ENCODE data around the gene OR14J1. TPM values are rescaled to one million over a fixed set of nuclear protein-coding genes. Genes with fewer than 3 reads are reported as not detected.
"Not testable (repeated sequence)": the region's sequence is repeated elsewhere in the genome, so short reads cannot be mapped to it uniquely, and the experiment has no call there.

OR14J1 gene
- total RNA-seq, 4 donors from 2014 or later, result not detected

GRCh38 chr6:29332676-29333075 is 31.2 kb downstream of the OR14J1 start:
- TF ChIP-seq POLR2A (IDR thresholded peaks at IDR 0.05) (no peak), EP300 (IDR thresholded peaks at IDR 0.05) (no peak), CTCF (IDR thresholded peaks at IDR 0.05) (no peak)
- H3K4me3 ChIP-seq, result no peak overlapping the region
- peaks cover 0 to 2% of the 10 kb centered on the region in 2 donors for H3K27me3 ChIP-seq
- H3K36me3 ChIP-seq, result no peaks in the 10 kb centered on the region
- no peak for DNase-seq (ENCODE audit: low spot score in 2 of 2)
- no peak overlapping the region for H3K27ac ChIP-seq
- no peaks in the 10 kb centered on the region for H3K4me1 ChIP-seq
- no peaks in the 10 kb centered on the region for H3K9me3 ChIP-seq

- Histone ChIP-seq H3K27ac (no peak overlapping the region), H3K9me3 (no peaks in the 10 kb centered on the region), H3K4me3 (no peak overlapping the region), H3K27me3 (peaks cover 0 to 2% of the 10 kb centered on the region in 2 donors), H3K4me1 (no peaks in the 10 kb centered on the region), H3K36me3 (no peaks in the 10 kb centered on the region)
- DNase-seq (ENCODE audit: low spot score in 2 of 2), result no peak
- 81 to 85% methylated on average over 2 of the region's 2 CpGs for whole genome bisulfite sequencing, 2 donors
- TF ChIP-seq POLR2A (IDR thresholded peaks at IDR 0.05), result no peak
These were observed 34.8 kb downstream of the OR14J1 start for GRCh38 chr6:29336269-29336668.

GRCh38 chr6:29345380-29345779 is 43.9 kb downstream of the OR14J1 start:
- Histone ChIP-seq H3K36me3 (no peaks in the 10 kb centered on the region), H3K9me3 (peaks cover 0 to 14% (median 0%) of the 10 kb centered on the region in 4 donors), H3K27me3 (no peaks in the 10 kb centered on the region), H3K4me3 (no peak overlapping the region), H3K4me1 (no peaks in the 10 kb centered on the region), H3K27ac (no peak overlapping the region)
- WGBS, 2 donors, result 80 to 82% methylated on average over 3 of the region's 3 CpGs
- TF ChIP-seq EP300 (IDR thresholded peaks at IDR 0.05) (no peak), POLR2A (IDR thresholded peaks at IDR 0.05) (no peak), CTCF (IDR thresholded peaks at IDR 0.05) (no peak)
- DNase-seq (ENCODE audit: low spot score in 2 of 2), result no peak

GRCh38 chr6:29349348-29349747 is 47.8 kb downstream of the OR14J1 start:
- WGBS, 2 donors, result 94 to 96% methylated on average over 3 of the region's 3 CpGs

GRCh38 chr6:29354980-29355379 is 53.5 kb downstream of the OR14J1 start:
- no peaks in the 10 kb centered on the region for H3K36me3 ChIP-seq
- H3K4me1 ChIP-seq, result no peaks in the 10 kb centered on the region
- no peak for DNase-seq (ENCODE audit: low spot score in 2 of 2)
- TF ChIP-seq CTCF (IDR thresholded peaks at IDR 0.05) (no peak), EP300 (IDR thresholded peaks at IDR 0.05) (no peak), POLR2A (IDR thresholded peaks at IDR 0.05) (no peak)
- no peak overlapping the region for H3K4me3 ChIP-seq
- no peak overlapping the region for H3K27ac ChIP-seq
- peaks cover 0 to 17% (median 0%) of the 10 kb centered on the region in 4 donors for H3K9me3 ChIP-seq
- no peaks in the 10 kb centered on the region for H3K27me3 ChIP-seq

More at GRCh38 chr6:29349348-29349747, 47.8 kb downstream of the OR14J1 start:
- H3K4me3 ChIP-seq; H3K27ac ChIP-seq; H3K36me3 ChIP-seq; H3K27me3 ChIP-seq; DNase-seq (ENCODE audit: low spot score in 2 of 2); H3K4me1 ChIP-seq: not testable (repeated sequence)
- H3K9me3 ChIP-seq, result peaks cover 0 to 28% (median 0%) of the 10 kb centered on the region in 4 donors

- DNase-seq (ENCODE audit: low spot score in 2 of 2), result no peak
- Histone ChIP-seq H3K4me3 (no peak overlapping the region), H3K4me1 (no peaks in the 10 kb centered on the region), H3K27ac (no peak overlapping the region), H3K36me3 (no peaks in the 10 kb centered on the region), H3K27me3 (no peaks in the 10 kb centered on the region), H3K9me3 (peaks cover 0 to 12% (median 0%) of the 10 kb centered on the region in 4 donors)
- no peak for TF ChIP-seq CTCF (IDR thresholded peaks at IDR 0.05)
- no peak for TF ChIP-seq EP300 (IDR thresholded peaks at IDR 0.05)
- no peak for TF ChIP-seq POLR2A (IDR thresholded peaks at IDR 0.05)
- whole genome bisulfite sequencing, 2 donors, result 65 to 70% methylated on average over 1 of the region's 1 CpG
These were observed 54.1 kb downstream of the OR14J1 start for GRCh38 chr6:29355603-29356002.

Other genes with a start within 250 kb of the OR14J1 start
- not detected for gene OR2B3, start 214.4 kb upstream of the OR14J1 start, total RNA-seq
- not detected for gene OR2J1, start 202.2 kb upstream of the OR14J1 start, total RNA-seq
- gene OR2J3, start 193.6 kb upstream of the OR14J1 start, total RNA-seq, result not detected
- not detected for gene OR2J2, start 130.8 kb upstream of the OR14J1 start, total RNA-seq
- not detected for gene OR5V1, start 67.2 kb downstream of the OR14J1 start, total RNA-seq
- not detected for gene OR12D3, start 73.6 kb downstream of the OR14J1 start, total RNA-seq
- gene OR12D2, start 93.9 kb downstream of the OR14J1 start, total RNA-seq, result not detected
- not detected for gene OR12D1, start 113.2 kb downstream of the OR14J1 start, total RNA-seq
- not detected for gene OR10C1, start 137.6 kb downstream of the OR14J1 start, total RNA-seq
- not detected for gene OR11A1, start 155.4 kb downstream of the OR14J1 start, total RNA-seq
- gene OR2H1, start 155.5 kb downstream of the OR14J1 start, total RNA-seq, result not detected
- gene MAS1L, start 186.3 kb downstream of the OR14J1 start, total RNA-seq, result under 1 TPM in 1 of 4 donors, not detected in 3; 0.42 TPM